OCI-LY1 (cell line): Measurements from ENCODE around the gene MARF1.

ENCODE experiments used
- H2AFZ ChIP-seq: fragments of 200-600 bp; sonication (generic), shearing (Covaris generic); 2 replicates; pipeline ENCODE4 v1.6.0; 2014; ENCODE audit warnings: antibody characterized with exemption, mild to moderate bottlenecking, low read length
- H3F3A ChIP-seq: fragments of 200-600 bp; sonication (generic), shearing (Covaris generic); 2 replicates; pipeline ENCODE4 v1.6.0; 2014; ENCODE audit warnings: mild to moderate bottlenecking, antibody characterized with exemption, low read length, moderate library complexity; ENCODE audit not compliant: insufficient read depth
- H3K27ac ChIP-seq: fragments of 200-600 bp; sonication (generic); 2 replicates; pipeline ENCODE4 v1.5.1; 2014; ENCODE audit warnings: low read length, mixed run types, mild to moderate bottlenecking, low read depth; ENCODE audit not compliant: poor library complexity, severe bottlenecking
- H3K27me3 ChIP-seq: fragments of 200-600 bp; sonication (generic); 2 replicates; pipeline ENCODE4 v1.6.0; 2014; ENCODE audit warnings: antibody characterized with exemption, mild to moderate bottlenecking, low read length, moderate library complexity; ENCODE audit not compliant: insufficient read depth
- H3K36me3 ChIP-seq: fragments of 200-600 bp; sonication (generic); 2 replicates; pipeline ENCODE4 v1.6.1; 2014; ENCODE audit warnings: mild to moderate bottlenecking, antibody characterized with exemption, low read length, moderate library complexity, mixed read lengths; ENCODE audit not compliant: insufficient read depth
- H3K4me1 ChIP-seq: fragments of 200-600 bp; sonication (generic); 2 replicates; pipeline ENCODE4 v1.5.1; 2014; ENCODE audit warnings: mild to moderate bottlenecking, low read length, moderate library complexity; ENCODE audit not compliant: insufficient read depth, severe bottlenecking
- H3K4me2 ChIP-seq: fragments of 200-600 bp; sonication (generic), shearing (Covaris generic); 2 replicates; pipeline ENCODE4 v1.6.1; 2014; ENCODE audit warnings: low read length
- H3K4me3 ChIP-seq: fragments of 200-600 bp; sonication (generic); 2 replicates; pipeline ENCODE4 v1.5.1; 2014; ENCODE audit warnings: low read length, low read depth, mild to moderate bottlenecking, mixed read lengths; ENCODE audit not compliant: poor library complexity, severe bottlenecking
- H3K79me2 ChIP-seq: fragments of 200-600 bp; shearing (Covaris generic); 2 replicates; pipeline ENCODE4 v1.6.1; 2016; ENCODE audit warnings: mixed run types, low read length, mixed read lengths; ENCODE audit not compliant: insufficient read depth
- H3K9ac ChIP-seq: fragments of 200-600 bp; sonication (generic), shearing (Covaris generic); 2 replicates; pipeline ENCODE4 v1.6.1; 2014; ENCODE audit warnings: mild to moderate bottlenecking, low read length, mixed read lengths
- H3K9me2 ChIP-seq: fragments of 200-600 bp; sonication (generic), shearing (Covaris generic); 2 replicates; pipeline ENCODE4 v1.6.1; 2014; ENCODE audit warnings: low read depth, mild to moderate bottlenecking, low read length, mixed read lengths
- H3K9me3 ChIP-seq: fragments of 200-600 bp; shearing (Covaris generic); 2 replicates; pipeline ENCODE4 v1.6.1; 2014; ENCODE audit warnings: low read length, mixed read lengths
- H4K20me1 ChIP-seq: fragments of 200-600 bp; sonication (generic), shearing (Covaris generic); 2 replicates; pipeline ENCODE4 v1.6.0; 2016; ENCODE audit warnings: mild to moderate bottlenecking, low read length; ENCODE audit not compliant: insufficient read depth
- EZH2 ChIP-seq: fragments of 200-600 bp; sonication (generic), shearing (Covaris generic); IDR thresholded peaks from 2 replicates; pipeline ENCODE4 v1.8.0; 2017; ENCODE audit warnings: borderline replicate concordance, mixed run types, mild to moderate bottlenecking, antibody characterized with exemption, low read length, moderate library complexity, mixed read lengths
- TF ChIP-seq, protein P1 (sequence below): fragments of 200-600 bp; sonication (generic), shearing (Covaris generic); IDR thresholded peaks from 2 replicates; pipeline ENCODE4 v1.5.1; 2017; ENCODE audit warnings: mild to moderate bottlenecking, antibody characterized with exemption, low read length, moderate library complexity, mixed read lengths

The MARF1 gene

DNA sequence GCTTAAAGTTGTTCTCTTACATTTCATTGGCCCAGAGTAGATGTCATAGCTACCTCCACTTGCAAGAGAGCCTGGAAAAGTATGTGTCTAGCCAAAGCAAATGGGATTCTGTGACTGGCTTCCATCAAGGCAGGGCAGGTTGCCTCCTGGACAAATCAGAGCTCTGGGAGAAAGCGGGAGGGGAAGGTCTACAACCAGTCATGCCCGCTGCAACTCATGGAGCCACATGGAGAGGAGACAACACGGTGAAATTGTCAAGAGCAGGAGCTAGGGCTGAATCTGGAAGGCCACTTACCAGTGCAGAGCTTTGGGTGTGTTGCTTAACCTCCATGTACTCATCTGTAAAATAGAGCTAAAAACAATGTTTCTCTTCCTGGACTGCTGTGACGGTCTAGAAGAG, 83.8 kb downstream of the MARF1 start:
- H3K79me2 ChIP-seq: no peaks in the 10 kb centered on the region
- H2AFZ ChIP-seq: no peak overlapping the region
- no peaks in the 10 kb centered on the region for H3K4me1 ChIP-seq
- no peak overlapping the region for H3K4me2 ChIP-seq
- H3K36me3 ChIP-seq: no peaks in the 10 kb centered on the region
- no peak overlapping the region for H3K9ac ChIP-seq
- TF ChIP-seq EZH2: no peak
- TF ChIP-seq, protein P1, sequence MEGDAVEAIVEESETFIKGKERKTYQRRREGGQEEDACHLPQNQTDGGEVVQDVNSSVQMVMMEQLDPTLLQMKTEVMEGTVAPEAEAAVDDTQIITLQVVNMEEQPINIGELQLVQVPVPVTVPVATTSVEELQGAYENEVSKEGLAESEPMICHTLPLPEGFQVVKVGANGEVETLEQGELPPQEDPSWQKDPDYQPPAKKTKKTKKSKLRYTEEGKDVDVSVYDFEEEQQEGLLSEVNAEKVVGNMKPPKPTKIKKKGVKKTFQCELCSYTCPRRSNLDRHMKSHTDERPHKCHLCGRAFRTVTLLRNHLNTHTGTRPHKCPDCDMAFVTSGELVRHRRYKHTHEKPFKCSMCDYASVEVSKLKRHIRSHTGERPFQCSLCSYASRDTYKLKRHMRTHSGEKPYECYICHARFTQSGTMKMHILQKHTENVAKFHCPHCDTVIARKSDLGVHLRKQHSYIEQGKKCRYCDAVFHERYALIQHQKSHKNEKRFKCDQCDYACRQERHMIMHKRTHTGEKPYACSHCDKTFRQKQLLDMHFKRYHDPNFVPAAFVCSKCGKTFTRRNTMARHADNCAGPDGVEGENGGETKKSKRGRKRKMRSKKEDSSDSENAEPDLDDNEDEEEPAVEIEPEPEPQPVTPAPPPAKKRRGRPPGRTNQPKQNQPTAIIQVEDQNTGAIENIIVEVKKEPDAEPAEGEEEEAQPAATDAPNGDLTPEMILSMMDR: no peak
- H3K27ac ChIP-seq: no peak overlapping the region
- no peaks in the 10 kb centered on the region for H3K9me2 ChIP-seq
- no peak overlapping the region for H3K4me3 ChIP-seq
- H3K9me3 ChIP-seq: no peaks in the 10 kb centered on the region
- no peaks in the 10 kb centered on the region for H4K20me1 ChIP-seq
- 0 out of 2 replicates have a peak, but pooled peaks cover 5% of the 10 kb centered on the region for H3K27me3 ChIP-seq
- no peaks in the 10 kb centered on the region for H3F3A ChIP-seq

DNA sequence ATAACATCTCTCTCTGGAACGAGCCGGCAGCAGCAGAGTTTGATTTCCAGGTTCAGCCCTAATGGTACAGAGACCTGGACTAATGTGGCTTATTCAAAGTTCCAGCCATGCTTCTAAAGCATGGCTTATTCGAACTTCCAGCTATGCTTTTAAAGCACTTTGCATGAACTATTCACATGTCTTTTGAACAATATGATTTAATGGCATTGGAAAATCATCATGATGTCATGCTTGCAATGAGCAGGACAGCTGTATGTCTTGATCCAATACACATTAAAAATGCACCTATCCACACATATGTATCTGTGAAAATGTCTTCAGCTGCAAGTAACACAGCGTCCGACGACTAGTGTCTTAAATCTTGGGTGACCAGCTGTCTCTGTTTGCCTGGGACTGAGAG, 85.7 kb downstream of the MARF1 start:
- Histone ChIP-seq H4K20me1 (no peaks in the 10 kb centered on the region), H3K36me3 (no peaks in the 10 kb centered on the region), H3F3A (no peaks in the 10 kb centered on the region), H3K79me2 (no peaks in the 10 kb centered on the region), H3K27ac (no peak overlapping the region), H3K9ac (no peak overlapping the region), H3K27me3 (0 out of 2 replicates have a peak, but pooled peaks cover 5% of the 10 kb centered on the region), H3K4me1 (no peaks in the 10 kb centered on the region), H3K9me2 (no peaks in the 10 kb centered on the region), H2AFZ (no peak overlapping the region), H3K4me3 (no peak overlapping the region), H3K4me2 (no peak overlapping the region), H3K9me3 (no peaks in the 10 kb centered on the region)
- TF ChIP-seq, protein P1: no peak
- no peak for TF ChIP-seq EZH2

DNA sequence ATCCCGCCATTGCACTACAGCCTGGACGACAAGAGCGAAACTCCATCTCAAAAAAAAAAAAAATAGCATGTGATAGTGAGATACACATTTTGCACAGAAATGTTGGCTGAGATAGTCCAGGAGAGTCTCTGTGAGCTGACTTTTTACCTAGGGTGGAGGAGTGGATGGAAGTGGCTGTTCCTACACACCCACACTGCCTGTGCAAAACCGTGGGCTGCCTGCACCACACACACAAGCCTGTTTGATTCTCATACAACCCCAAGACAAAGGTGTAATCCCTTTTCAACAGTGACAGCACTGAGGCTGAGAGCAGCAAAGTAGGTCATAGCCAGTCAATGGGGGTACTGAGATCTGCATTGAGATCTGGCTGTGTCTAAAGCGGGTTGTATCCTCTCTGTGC, 86.8 kb downstream of the MARF1 start:
- Histone ChIP-seq H3K9me2 (no peaks in the 10 kb centered on the region), H3K4me3 (no peak overlapping the region), H3K27ac (no peak overlapping the region), H3K4me1 (no peaks in the 10 kb centered on the region), H3K36me3 (no peaks in the 10 kb centered on the region), H3K9ac (no peak overlapping the region), H2AFZ (no peak overlapping the region), H4K20me1 (no peaks in the 10 kb centered on the region), H3K79me2 (no peaks in the 10 kb centered on the region), H3K27me3 (0 out of 2 replicates have a peak, but pooled peaks cover 5% of the 10 kb centered on the region), H3K4me2 (no peak overlapping the region), H3F3A (no peaks in the 10 kb centered on the region), H3K9me3 (no peaks in the 10 kb centered on the region)
- TF ChIP-seq EZH2: no peak

DNA sequence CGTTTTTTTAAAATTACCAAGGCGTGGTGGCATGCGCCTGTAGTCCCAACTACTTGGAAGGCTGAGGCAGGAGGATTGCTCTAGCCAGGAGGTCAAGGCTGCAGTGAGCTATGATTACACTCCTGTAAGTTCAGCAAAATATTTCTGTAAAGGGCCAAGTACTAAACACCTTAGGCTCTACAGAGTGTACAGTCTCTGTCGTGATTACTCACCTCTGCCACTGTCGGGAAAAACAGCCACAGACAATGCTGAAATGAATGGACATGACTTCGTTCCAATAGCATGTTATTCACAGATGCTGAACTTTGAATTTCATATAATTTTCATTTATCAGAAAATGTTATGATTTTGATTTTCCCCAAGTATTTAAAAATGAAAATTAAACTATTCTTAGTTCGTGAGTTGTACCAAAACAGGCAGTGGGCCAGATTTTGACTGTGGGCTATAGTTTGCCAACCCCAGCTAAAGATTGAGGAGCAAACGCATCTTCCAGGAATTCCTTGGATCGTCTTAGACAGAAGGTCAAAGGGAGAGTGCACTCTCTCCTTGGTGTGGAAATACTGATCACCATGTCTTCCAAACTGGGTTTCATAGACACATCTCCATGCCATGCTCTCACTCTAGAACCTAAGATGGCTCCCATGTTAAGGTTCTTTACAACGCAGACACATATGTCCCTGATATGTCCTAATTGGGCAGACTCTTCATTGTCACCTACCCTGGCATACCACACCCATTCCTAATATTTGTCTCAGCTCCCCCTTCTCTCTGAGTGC, 89.5 kb downstream of the MARF1 start:
- Histone ChIP-seq H3K36me3 (no peaks in the 10 kb centered on the region), H3K9me2 (no peaks in the 10 kb centered on the region), H3F3A (no peaks in the 10 kb centered on the region), H3K27me3 (0 out of 2 replicates have a peak, but pooled peaks cover 5% of the 10 kb centered on the region), H3K9me3 (no peaks in the 10 kb centered on the region), H3K79me2 (no peaks in the 10 kb centered on the region), H4K20me1 (no peaks in the 10 kb centered on the region), H3K4me3 (no peak overlapping the region), H3K27ac (no peak overlapping the region), H3K9ac (no peak overlapping the region), H2AFZ (no peak overlapping the region), H3K4me2 (no peak overlapping the region), H3K4me1 (no peaks in the 10 kb centered on the region)
- TF ChIP-seq, protein P1: no peak
- no peak for TF ChIP-seq EZH2
